ENCODE measurements around the gene MAMLD1. TPM values are rescaled to one million over a fixed set of nuclear protein-coding genes. Genes with fewer than 3 reads are reported as not detected.

The MAMLD1 gene
- total and polyA plus RNA-seq, 2 of the 8 experiments (the other 6 are each of a cell fraction or from before 2014, with no cell fraction given): 0.09 to 0.26 TPM

GRCh38 chrX:150509703-150510102 is 146.6 kb downstream of the MAMLD1 start (continued):
- TF ChIP-seq RAD21 (IDR thresholded peaks at IDR 0.05 in 1 of 2, conservative IDR thresholded peaks at IDR 0.05 in 1 of 2; ENCODE audit: low read depth in 2 of 2, low read length in 2 of 2) (no peak), SP1 (IDR thresholded peaks at IDR 0.05; ENCODE audit: low read depth, low read length) (no peak)
